ENCODE data around the gene PIAS4.
A peak's percentile ranks its signal among the peaks of the same experiment; 100 is the strongest.

GRCh38 chr19:3977242-3978143, 30.0 kb upstream of the PIAS4 start:
- TF ChIP-seq CTCF (tag by site-specific recombination; IDR thresholded peaks at IDR 0.05) (peak; percentile 51; the same call in 1 of the 2 replicates), REST (tag by site-specific recombination; IDR thresholded peaks at IDR 0.05) (no peak), ZNF843 (tag by site-specific recombination; IDR thresholded peaks at IDR 0.05) (no peak), ZNF280C (tag by site-specific recombination; IDR thresholded peaks at IDR 0.05) (no peak), REPIN1 (tag by site-specific recombination; IDR thresholded peaks at IDR 0.05; ENCODE audit: low read depth) (no peak), YY1 (tag by site-specific recombination; IDR thresholded peaks at IDR 0.05) (no peak), ZNF184 (tag by site-specific recombination; IDR thresholded peaks at IDR 0.05) (no peak), ZNF426 (tag by site-specific recombination; IDR thresholded peaks at IDR 0.05) (no peak), SP2 (tag by site-specific recombination; IDR thresholded peaks at IDR 0.05) (no peak), ZNF169 (tag by site-specific recombination; IDR thresholded peaks at IDR 0.05) (no peak), ZNF585B (tag by site-specific recombination; IDR thresholded peaks at IDR 0.05) (no peak)
- TF ChIP-seq, protein P1, sequence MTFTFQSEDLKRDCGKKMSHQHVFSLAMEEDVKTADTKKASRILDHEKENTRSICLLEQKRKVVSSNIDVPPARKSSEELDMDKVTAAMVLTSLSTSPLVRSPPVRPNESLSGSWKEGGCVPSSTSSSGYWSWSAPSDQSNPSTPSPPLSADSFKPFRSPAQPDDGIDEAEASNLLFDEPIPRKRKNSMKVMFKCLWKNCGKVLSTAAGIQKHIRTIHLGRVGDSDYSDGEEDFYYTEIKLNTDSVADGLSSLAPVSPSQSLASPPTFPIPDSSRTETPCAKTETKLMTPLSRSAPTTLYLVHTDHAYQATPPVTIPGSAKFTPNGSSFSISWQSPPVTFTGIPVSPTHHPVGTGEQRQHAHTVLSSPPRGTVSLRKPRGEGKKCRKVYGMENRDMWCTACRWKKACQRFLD (tag by site-specific recombination; IDR thresholded peaks at IDR 0.05): no peak
- TF ChIP-seq, protein P2, sequence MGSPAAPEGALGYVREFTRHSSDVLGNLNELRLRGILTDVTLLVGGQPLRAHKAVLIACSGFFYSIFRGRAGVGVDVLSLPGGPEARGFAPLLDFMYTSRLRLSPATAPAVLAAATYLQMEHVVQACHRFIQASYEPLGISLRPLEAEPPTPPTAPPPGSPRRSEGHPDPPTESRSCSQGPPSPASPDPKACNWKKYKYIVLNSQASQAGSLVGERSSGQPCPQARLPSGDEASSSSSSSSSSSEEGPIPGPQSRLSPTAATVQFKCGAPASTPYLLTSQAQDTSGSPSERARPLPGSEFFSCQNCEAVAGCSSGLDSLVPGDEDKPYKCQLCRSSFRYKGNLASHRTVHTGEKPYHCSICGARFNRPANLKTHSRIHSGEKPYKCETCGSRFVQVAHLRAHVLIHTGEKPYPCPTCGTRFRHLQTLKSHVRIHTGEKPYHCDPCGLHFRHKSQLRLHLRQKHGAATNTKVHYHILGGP (tag by site-specific recombination; IDR thresholded peaks at IDR 0.05): no peak

Measured in HEK293 (cell line).